Naive thymus-derived CD8-positive, alpha-beta T cell (primary cell): ENCODE results near the gene CATSPER3. TPM values are rescaled to one million over a fixed set of nuclear protein-coding genes. Genes with fewer than 3 reads are reported as not detected.

Source experiments
- ATAC-seq, 2 donors: fragments of 150-1000 bp; cut with Tn5 transposase in 1 of 2; sonication (Bioruptor Pico), chemical (Tn5 transposase) in 1 of 2; 1 replicate in 1 of 2; 2 replicates in 1 of 2; pipeline ENCODE4 v1.10.0; 2021; ENCODE audit warnings: mild to moderate bottlenecking in 2 of 2, moderate library complexity in 2 of 2
- POLR2A ChIA-PET: fragments of 350-600 bp; sonication (Branson Sonifier 250); formaldehyde crosslinking; loops from one replicate; lab custom pipeline; 2021; ENCODE audit warnings: antibody characterized with exemption; lab: Charles Lee
- DNase-seq, 10 donors: peaks; one replicate each; pipeline versions ENCODE4 v3.0.0 to v3.0.0-alpha.2; 2020 to 2022
- H3K27ac Mint-ChIP-seq, 10 donors: one replicate each; pipeline ENCODE4 v1.8.0; 2020 to 2022; ENCODE audit warnings: mild to moderate bottlenecking in 10 of 10, mixed read lengths in 10 of 10, moderate library complexity in 4 of 10, inconsistent platforms in 1 of 10
- H3K27me3 Mint-ChIP-seq, 5 donors: one replicate each; pipeline ENCODE4 v1.8.0; 2021 to 2022; ENCODE audit warnings: mixed read lengths in 5 of 5
- H3K36me3 Mint-ChIP-seq, 3 donors: one replicate each; pipeline ENCODE4 v1.8.0; 2020 to 2022; ENCODE audit warnings: mixed read lengths in 3 of 3, mild to moderate bottlenecking in 2 of 3, inconsistent platforms in 1 of 3
- H3K4me1 Mint-ChIP-seq, 4 donors: one replicate each; pipeline ENCODE4 v1.8.0; 2021 to 2022; ENCODE audit warnings: mixed read lengths in 4 of 4
- H3K4me3 Mint-ChIP-seq, 10 donors: one replicate each; pipeline ENCODE4 v1.8.0; 2020 to 2022; ENCODE audit warnings: mild to moderate bottlenecking in 10 of 10, mixed read lengths in 10 of 10, moderate library complexity in 6 of 10, inconsistent platforms in 1 of 10
- H3K9me3 Mint-ChIP-seq, 9 donors: one replicate each; pipeline ENCODE4 v1.8.0; 2020 to 2022; ENCODE audit warnings: mixed read lengths in 9 of 9, mild to moderate bottlenecking in 3 of 9, inconsistent platforms in 1 of 9, moderate library complexity in 1 of 9
- polyA plus RNA-seq, 3 donors: library from polyadenylated mRNA; unstranded; fragments of 300-500 nt; fragmentation: Illumina TruSeq; gene quantifications; one replicate each; pipeline ENCODE4 v1.2.3, GENCODE V29; 2021
- total RNA-seq, 8 experiments: library from RNA in 2 of 8; stranded (reverse) in 2 of 8; gene quantifications; one replicate each; pipeline ENCODE4 v1.2.3 and lab custom pipeline; 2021 to 2026

Gene CATSPER3
- total and polyA plus RNA-seq, 5 experiments from 2014 or later: 0.67 to 0.80 (median 0.78) TPM; not detected in 2

DNA sequence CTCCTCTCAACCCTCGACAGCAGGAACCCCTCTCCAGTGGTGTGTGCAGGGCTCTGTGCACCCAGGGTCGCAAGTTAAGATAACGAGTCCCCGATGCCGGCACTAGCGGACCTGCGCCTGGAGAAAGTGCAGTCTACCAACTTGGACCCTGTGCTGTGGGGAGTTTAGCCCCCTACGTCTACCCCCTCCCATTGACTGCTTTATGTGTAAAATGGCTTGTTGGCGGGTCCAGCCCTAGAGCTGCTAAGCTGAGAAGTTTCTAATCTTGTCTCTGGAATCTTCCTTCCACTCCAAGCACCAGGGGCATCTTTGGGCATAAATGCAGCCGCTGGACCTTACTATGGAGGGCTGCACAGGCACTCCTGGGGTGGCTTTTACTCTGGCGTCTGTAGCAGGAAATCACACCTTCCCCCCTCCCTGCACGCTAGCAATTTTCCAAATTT, 73.5 kb downstream of the CATSPER3 start:
- H3K27ac Mint-ChIP-seq: peak overlapping the region in 1 of 10 donors; percentile 68
- no peaks in the 10 kb centered on the region for H3K9me3 Mint-ChIP-seq
- no peaks in the 10 kb centered on the region for H3K36me3 Mint-ChIP-seq
- POLR2A ChIA-PET: no interaction called here
- H3K4me1 Mint-ChIP-seq: peaks cover 0 to 20% (median 12%) of the 10 kb centered on the region in 4 donors
- DNase-seq (no peak), ATAC-seq (no peak)
- H3K27me3 Mint-ChIP-seq: peaks cover 29 to 88% (median 67%) of the 10 kb centered on the region in 5 donors
- peak overlapping the region in 6 of 10 donors; percentile 28 to 65 (median 36) for H3K4me3 Mint-ChIP-seq

DNA sequence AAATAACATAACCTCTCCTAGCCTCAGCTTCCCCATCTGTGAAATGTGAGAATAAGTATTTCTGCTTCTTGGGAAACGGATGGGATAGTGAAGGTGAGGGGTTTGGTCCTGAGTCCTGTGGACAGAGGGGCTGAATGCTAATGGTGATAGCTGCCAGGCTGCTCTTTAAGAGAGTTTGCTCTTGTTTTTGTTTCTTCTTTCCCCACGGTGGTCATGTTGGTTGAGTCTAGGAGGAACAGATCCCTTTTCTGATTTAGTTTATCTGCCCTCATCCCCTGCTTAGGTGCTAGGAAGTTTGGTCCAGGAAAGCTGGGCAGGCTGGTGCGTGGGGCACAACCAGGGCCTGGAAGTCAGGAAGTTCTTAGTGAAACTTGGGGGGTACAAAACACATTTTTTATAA, 74.0 kb downstream of the CATSPER3 start:
- H3K4me1 Mint-ChIP-seq: peaks cover 0 to 19% (median 12%) of the 10 kb centered on the region in 4 donors
- H3K27ac Mint-ChIP-seq: no peak overlapping the region
- POLR2A ChIA-PET: no interaction called here

DNA sequence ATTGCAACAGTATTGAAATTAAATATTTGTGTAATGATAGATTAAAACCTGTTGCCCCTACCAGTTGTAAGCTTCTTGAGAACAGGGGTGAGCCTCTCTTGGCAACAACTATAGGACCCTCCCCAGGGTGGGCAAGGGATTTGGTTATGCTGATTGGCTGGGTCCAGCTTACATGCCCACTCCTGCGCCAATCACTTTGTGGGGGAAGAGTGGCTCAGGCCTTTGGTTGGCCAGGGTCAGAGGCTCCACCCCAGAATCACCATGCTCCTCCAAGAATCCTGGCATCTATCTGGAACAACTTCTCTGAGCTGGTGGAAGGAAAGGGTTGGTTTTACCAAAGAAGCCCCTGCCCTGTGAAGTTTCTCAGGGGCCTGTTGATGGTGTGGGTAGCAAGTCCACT, 74.9 kb downstream of the CATSPER3 start:
- H3K9me3 Mint-ChIP-seq: no peaks in the 10 kb centered on the region

More for the DNA sequence above, 74.0 kb downstream of the CATSPER3 start:
- no peak for DNase-seq
- no peak for ATAC-seq
- Mint-ChIP-seq H3K9me3 (no peaks in the 10 kb centered on the region), H3K27me3 (peaks cover 26 to 88% (median 67%) of the 10 kb centered on the region in 5 donors), H3K36me3 (no peaks in the 10 kb centered on the region), H3K4me3 (peak overlapping the region in 7 of 10 donors; percentile 16 to 65 (median 33))

DNA sequence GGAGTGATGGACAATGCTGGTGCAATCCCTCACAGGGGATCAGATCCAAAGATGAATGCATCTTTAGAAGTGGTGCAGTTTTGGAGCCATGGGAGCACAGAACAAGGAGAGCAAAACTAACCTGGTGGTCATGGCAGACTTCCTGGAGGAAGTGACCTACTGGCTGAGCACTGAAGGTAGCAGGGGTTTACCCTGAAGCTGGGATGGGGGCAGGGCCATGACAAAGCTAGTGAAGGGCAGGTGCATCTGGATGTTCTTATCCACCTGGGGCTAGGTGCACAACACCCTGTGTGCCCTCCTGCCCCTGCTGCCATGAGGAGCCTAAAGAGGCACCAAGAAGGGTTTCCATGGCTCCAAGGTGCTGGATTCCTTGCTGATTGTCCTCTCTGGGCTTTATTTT, 77.8 kb downstream of the CATSPER3 start:
- no peaks in the 10 kb centered on the region for H3K9me3 Mint-ChIP-seq
- H3K27me3 Mint-ChIP-seq: peaks cover 33 to 99% (median 75%) of the 10 kb centered on the region in 5 donors
- POLR2A ChIA-PET: no interaction called here
- ATAC-seq: no peak
- no peak overlapping the region for H3K27ac Mint-ChIP-seq
- no peaks in the 10 kb centered on the region for H3K36me3 Mint-ChIP-seq
- no peak for DNase-seq
- H3K4me3 Mint-ChIP-seq: no peak overlapping the region
- peaks cover 2 to 10% (median 4%) of the 10 kb centered on the region in 4 donors for H3K4me1 Mint-ChIP-seq

More for the DNA sequence above, 74.9 kb downstream of the CATSPER3 start:
- peaks cover 27 to 88% (median 68%) of the 10 kb centered on the region in 5 donors for H3K27me3 Mint-ChIP-seq
- ATAC-seq (no peak), DNase-seq (no peak)
- no peaks in the 10 kb centered on the region for H3K36me3 Mint-ChIP-seq
- peaks cover 0 to 18% (median 12%) of the 10 kb centered on the region in 4 donors for H3K4me1 Mint-ChIP-seq
- H3K27ac Mint-ChIP-seq: no peak overlapping the region
- POLR2A ChIA-PET: no interaction called here
- H3K4me3 Mint-ChIP-seq: no peak overlapping the region

DNA sequence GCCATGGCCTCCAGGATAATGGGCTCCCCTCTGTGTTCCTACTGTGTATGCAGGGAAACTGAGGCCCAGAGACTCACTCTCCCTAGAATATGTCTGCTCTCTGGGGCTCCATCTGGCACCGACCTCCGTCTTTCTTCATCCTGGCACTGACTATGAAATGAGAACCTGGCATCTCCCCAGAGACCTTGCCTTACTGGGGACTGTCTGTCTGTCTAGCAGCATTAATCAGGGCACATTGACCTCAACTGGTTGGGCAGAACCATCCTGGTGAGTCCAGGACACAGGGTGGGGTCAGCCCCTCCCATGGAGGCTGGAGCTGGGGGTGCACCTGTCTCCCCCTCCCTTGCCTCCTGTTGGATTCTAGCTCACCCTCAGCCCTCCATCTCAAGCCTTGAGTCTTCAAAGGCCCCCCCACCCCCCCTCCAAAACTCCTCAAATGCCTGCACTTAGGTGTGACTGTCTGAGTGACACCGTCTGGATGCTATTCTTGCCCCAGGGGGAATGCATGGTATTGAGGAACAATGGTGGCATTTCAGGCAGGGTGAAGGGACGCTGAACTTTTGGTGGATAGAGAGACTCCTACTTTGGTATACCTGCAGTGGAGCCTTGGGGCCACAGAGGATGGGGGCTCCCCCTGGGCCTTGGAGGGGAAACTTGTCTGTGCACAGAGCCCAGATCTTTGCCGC, 79.1 kb downstream of the CATSPER3 start:
- Mint-ChIP-seq H3K36me3 (no peaks in the 10 kb centered on the region), H3K27ac (no peak overlapping the region), H3K27me3 (peaks cover 34 to 99% (median 72%) of the 10 kb centered on the region in 5 donors), H3K9me3 (no peaks in the 10 kb centered on the region), H3K4me3 (no peak overlapping the region), H3K4me1 (peaks cover 0 to 4% (median 4%) of the 10 kb centered on the region in 4 donors)
- ATAC-seq (no peak), DNase-seq (no peak)
- POLR2A ChIA-PET: no interaction called here

DNA sequence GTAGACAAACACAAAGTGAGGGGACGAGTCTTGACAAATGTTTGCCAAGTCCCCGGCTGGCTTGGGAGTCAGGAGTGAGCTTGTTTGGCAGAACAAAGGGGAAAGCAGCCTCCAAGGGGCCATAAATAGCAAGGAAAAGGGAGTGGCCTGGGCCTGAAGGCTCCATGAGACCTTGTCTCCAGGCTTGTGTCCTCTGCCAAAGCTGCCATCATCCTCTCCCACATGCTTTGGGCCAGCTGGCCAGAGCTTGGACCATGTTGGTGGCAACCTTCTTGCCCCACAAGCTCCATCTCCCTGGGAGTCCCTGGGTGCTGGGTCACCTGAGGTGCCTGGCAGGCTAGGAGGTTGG, 79.6 kb downstream of the CATSPER3 start:
- Mint-ChIP-seq H3K4me3 (no peak overlapping the region), H3K9me3 (no peaks in the 10 kb centered on the region), H3K27me3 (peaks cover 35 to 99% (median 76%) of the 10 kb centered on the region in 5 donors), H3K36me3 (no peaks in the 10 kb centered on the region), H3K27ac (no peak overlapping the region), H3K4me1 (peaks cover 0 to 9% (median 4%) of the 10 kb centered on the region in 4 donors)
- no peak for ATAC-seq
- DNase-seq: no peak
- POLR2A ChIA-PET: no interaction called here

DNA sequence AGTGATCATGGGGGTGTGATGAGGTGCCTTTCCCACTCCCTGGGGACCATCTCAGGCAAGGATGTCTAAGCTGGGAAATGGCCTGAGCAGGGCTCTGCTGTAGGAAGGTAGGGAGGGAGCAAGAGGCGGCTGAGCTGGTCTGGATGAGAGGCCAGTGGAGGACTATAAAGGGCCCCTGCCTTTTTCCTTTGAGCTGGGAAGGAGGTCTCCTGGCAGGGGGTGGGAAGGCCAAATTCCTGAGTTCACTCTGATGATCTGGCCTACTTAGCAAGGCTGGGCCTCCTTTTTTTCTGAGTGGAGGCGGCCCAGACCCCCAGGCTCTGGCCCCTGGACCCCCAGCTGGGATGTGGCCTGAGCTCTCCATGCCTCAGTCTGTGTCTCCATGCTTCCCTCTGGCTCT, 80.6 kb downstream of the CATSPER3 start:
- Mint-ChIP-seq H3K9me3 (no peaks in the 10 kb centered on the region), H3K4me1 (peaks cover under 1 to 18% (median 5%) of the 10 kb centered on the region in 4 donors), H3K36me3 (no peaks in the 10 kb centered on the region), H3K27ac (no peak overlapping the region), H3K27me3 (peaks cover 37 to 99% (median 72%) of the 10 kb centered on the region in 5 donors), H3K4me3 (no peak overlapping the region)
- POLR2A ChIA-PET: no interaction called here
- ATAC-seq (no peak), DNase-seq (no peak)

DNA sequence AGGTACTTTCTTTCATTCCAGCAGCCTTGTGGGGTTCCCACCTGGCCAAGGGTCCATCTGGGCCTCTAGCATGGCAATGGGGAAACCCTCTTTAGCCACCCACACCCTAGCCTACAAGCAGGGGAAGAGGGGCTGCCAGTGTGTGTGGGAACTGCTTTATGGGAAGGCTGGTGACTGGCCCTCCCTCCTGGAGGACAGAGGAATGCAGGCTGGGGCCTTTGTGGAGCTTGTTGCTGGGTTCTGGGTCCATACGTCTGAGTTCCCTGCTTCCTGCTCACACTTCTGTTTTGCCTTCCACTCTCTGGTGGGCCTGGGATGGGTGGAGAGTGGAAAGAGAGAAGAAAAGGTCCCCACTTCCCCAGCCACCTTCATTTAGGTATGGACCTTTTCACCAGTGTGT, 81.2 kb downstream of the CATSPER3 start:
- Mint-ChIP-seq H3K36me3 (no peaks in the 10 kb centered on the region), H3K9me3 (no peaks in the 10 kb centered on the region), H3K4me1 (peaks cover 4 to 25% (median 6%) of the 10 kb centered on the region in 4 donors), H3K27me3 (peaks cover 33 to 99% (median 66%) of the 10 kb centered on the region in 5 donors), H3K27ac (peak overlapping the region in 1 of 10 donors; percentile 46), H3K4me3 (no peak overlapping the region)
- DNase-seq (no peak), ATAC-seq (no peak)
- POLR2A ChIA-PET: no interaction called here

DNA sequence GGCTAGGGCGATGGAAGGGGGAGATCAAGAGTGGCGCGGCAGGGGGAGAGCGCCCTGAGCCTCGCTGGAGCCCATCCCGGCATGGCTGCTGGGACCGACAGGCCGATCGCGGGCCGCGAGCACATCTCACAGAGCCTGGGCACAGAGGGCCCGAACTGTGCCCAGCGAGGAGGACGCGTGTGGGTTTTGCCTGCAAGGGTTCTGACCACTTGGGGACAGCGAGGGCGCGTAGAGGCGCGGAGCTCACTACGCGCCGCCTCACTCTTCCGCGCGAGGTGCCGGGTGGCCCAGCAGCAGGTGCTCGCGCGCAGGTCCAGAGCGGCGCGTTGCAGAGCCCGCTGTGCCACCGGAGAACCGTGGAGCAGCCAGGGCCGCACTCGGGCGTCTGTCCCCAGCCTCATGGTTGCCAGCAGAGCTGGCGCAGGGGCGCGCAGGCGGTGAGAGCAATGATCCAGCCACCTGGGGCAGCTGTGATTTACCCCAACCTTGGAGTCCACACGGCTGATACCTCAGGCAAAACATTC, 82.6 kb downstream of the CATSPER3 start:
- no peak overlapping the region for H3K4me3 Mint-ChIP-seq
- peaks cover 4 to 30% (median 7%) of the 10 kb centered on the region in 4 donors for H3K4me1 Mint-ChIP-seq
- H3K27ac Mint-ChIP-seq: no peak overlapping the region
- POLR2A ChIA-PET: no interaction called here
- H3K36me3 Mint-ChIP-seq: no peaks in the 10 kb centered on the region
- ATAC-seq (no peak), DNase-seq (no peak)
- no peaks in the 10 kb centered on the region for H3K9me3 Mint-ChIP-seq
- peaks cover 34 to 95% (median 59%) of the 10 kb centered on the region in 5 donors for H3K27me3 Mint-ChIP-seq

DNA sequence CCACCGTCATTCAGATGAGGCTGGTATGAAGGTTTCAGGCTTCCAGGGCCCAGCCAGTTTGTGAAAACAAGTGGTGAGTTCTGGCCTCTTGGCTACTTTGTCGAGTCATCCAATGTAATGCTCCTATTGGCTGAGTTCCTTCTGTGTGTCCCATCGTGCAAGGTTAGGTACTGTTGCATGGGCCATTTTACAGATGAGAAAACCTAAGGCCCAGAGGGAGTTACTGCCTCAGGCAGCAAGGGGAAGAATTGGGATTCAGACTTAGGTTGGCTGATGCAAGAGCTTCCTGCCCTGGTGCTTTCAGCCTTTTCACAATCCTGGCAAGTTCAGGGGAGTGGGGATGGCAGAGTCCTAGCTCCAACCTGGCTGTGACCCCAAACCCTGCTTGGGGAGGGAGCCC, 83.7 kb downstream of the CATSPER3 start:
- no peaks in the 10 kb centered on the region for H3K36me3 Mint-ChIP-seq
- H3K27me3 Mint-ChIP-seq: peaks cover 35 to 95% (median 62%) of the 10 kb centered on the region in 5 donors
- H3K4me3 Mint-ChIP-seq: no peak overlapping the region
- no peak overlapping the region for H3K27ac Mint-ChIP-seq
- POLR2A ChIA-PET: no interaction called here
- DNase-seq (no peak), ATAC-seq (no peak)
- H3K9me3 Mint-ChIP-seq: no peaks in the 10 kb centered on the region
- H3K4me1 Mint-ChIP-seq: peaks cover 4 to 30% (median 7%) of the 10 kb centered on the region in 4 donors

DNA sequence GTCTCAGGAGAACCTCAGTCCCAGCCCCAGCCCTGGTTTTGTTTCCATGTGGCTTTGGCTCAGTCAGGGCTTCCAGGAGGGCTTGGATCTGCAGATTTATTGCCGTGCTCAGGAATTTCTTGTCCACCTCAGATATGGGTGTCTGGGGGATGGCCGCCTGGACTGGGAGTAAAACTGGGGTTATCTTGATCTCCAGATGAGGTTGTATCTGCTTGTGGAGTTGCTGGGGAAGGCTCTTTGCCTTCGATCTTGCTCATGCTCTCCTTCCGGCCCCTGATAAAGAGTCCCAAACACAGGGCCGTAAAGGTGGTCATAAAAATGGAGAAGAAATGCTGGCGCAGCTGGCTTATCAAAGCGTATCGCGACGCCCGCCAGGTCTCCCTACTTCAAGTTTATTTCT, 84.2 kb downstream of the CATSPER3 start:
- peaks cover 35 to 95% (median 60%) of the 10 kb centered on the region in 5 donors for H3K27me3 Mint-ChIP-seq
- H3K27ac Mint-ChIP-seq: no peak overlapping the region
- no peaks in the 10 kb centered on the region for H3K36me3 Mint-ChIP-seq
- POLR2A ChIA-PET: no interaction called here
- peaks cover 4 to 30% (median 7%) of the 10 kb centered on the region in 4 donors for H3K4me1 Mint-ChIP-seq
- H3K9me3 Mint-ChIP-seq: no peaks in the 10 kb centered on the region
- ATAC-seq (no peak), DNase-seq (no peak)
- H3K4me3 Mint-ChIP-seq: no peak overlapping the region

DNA sequence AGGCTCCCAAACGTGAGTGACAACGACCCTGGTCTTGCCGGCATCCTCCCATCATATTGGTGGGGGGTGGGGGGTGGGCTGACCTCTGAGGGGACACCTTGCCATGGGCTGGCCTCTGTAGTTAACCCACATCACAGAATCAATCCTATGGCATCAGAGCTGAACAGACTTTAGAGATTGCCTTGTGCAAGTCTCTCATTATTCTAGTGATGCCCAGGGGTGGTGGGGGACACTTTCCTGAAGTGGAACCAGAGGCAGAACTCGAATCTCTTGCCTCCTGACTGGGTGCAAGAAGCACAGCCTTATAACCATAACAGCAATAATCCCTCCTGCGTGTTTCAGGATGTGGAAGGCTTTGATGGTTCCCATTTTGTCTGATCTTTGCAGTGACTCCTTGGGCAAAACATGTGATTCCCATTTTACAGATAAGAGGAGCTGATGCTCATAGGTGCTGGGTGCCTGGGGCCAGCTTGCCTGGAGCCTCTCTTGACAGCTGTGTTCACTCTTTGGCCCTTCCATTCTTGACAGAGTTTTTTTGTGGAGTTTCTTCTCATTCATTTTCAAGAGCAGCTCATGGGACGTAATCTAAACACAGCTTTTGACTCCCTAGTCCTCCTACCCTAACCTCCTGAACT, 84.9 kb downstream of the CATSPER3 start:
- Mint-ChIP-seq H3K4me1 (peaks cover 4 to 30% (median 7%) of the 10 kb centered on the region in 4 donors), H3K9me3 (no peaks in the 10 kb centered on the region), H3K4me3 (no peak overlapping the region), H3K27me3 (peaks cover 32 to 94% (median 53%) of the 10 kb centered on the region in 5 donors), H3K27ac (no peak overlapping the region), H3K36me3 (no peaks in the 10 kb centered on the region)
- DNase-seq (no peak), ATAC-seq (no peak)
- POLR2A ChIA-PET: no interaction called here

DNA sequence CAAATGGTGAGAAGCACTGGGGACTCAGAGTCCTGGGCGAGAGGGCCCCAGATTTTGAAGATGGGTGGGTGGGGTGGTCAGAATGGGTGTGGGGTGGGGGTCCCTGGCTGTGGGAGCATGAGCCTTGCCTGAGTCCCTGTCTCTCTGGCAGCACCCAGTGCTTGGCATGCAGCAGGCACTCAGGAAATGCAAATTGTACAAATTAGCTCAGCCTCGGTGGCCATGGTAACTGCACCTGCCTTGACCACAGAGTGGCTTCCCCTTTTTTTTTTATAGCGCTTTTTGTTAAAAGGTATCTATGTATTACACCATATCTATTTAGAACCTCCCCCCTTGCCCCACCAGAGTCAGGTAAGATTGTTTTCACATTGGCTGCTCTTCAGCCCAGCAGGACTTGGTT, 85.6 kb downstream of the CATSPER3 start:
- Mint-ChIP-seq H3K27ac (no peak overlapping the region), H3K4me3 (peak overlapping the region in 1 of 10 donors; percentile 47), H3K36me3 (no peaks in the 10 kb centered on the region), H3K9me3 (no peaks in the 10 kb centered on the region), H3K4me1 (peaks cover 4 to 30% (median 7%) of the 10 kb centered on the region in 4 donors), H3K27me3 (peaks cover 31 to 94% (median 50%) of the 10 kb centered on the region in 5 donors)
- POLR2A ChIA-PET: no interaction called here
- DNase-seq (peak in 1 of 10 donors; percentile 20), ATAC-seq (peak; percentile 37 to 40)
